ENCODE measurements around the gene ATOX1.
"Not testable (repeated sequence)": the region's sequence is repeated elsewhere in the genome, so short reads cannot be mapped to it uniquely, and the experiment has no call there.

The ATOX1 gene

GRCh38 chr5:151729597-151729996 lies 28.8 kb downstream of the ATOX1 start:
- DNase-seq, result not testable (repeated sequence)

- no peak for DNase-seq
These were observed 34.1 kb downstream of the ATOX1 start for GRCh38 chr5:151724360-151724759.

GRCh38 chr5:151722546-151722945 lies 35.9 kb downstream of the ATOX1 start:
- no peak for DNase-seq

- no peak for DNase-seq
These were observed 36.5 kb downstream of the ATOX1 start for GRCh38 chr5:151721812-151722391.

- DNase-seq, result no peak
These were observed 37.3 kb downstream of the ATOX1 start for GRCh38 chr5:151721087-151721646.

GRCh38 chr5:151720215-151720614 lies 38.2 kb downstream of the ATOX1 start:
- no peak for DNase-seq

GRCh38 chr5:151719228-151720000 lies 39.0 kb downstream of the ATOX1 start:
- no peak for DNase-seq

- no peak for DNase-seq
These were observed 39.8 kb downstream of the ATOX1 start for GRCh38 chr5:151718646-151719045.

GRCh38 chr5:151718153-151718552 lies 40.3 kb downstream of the ATOX1 start:
- no peak for DNase-seq

- no peak for DNase-seq
These were observed 41.0 kb downstream of the ATOX1 start for GRCh38 chr5:151717416-151717815.

GRCh38 chr5:151709109-151709735 lies 49.2 kb downstream of the ATOX1 start:
- DNase-seq, result no peak

- DNase-seq, result no peak
These were observed 50.3 kb downstream of the ATOX1 start for GRCh38 chr5:151708126-151708525.

- peak; percentile 67 for DNase-seq
These were observed 50.9 kb downstream of the ATOX1 start for GRCh38 chr5:151707567-151707966.

GRCh38 chr5:151706906-151707305 lies 51.5 kb downstream of the ATOX1 start:
- no peak for DNase-seq

GRCh38 chr5:151703780-151704179 lies 54.7 kb downstream of the ATOX1 start:
- DNase-seq, result no peak

GRCh38 chr5:151703227-151703626 lies 55.2 kb downstream of the ATOX1 start:
- DNase-seq, result peak; percentile 44

GRCh38 chr5:151700820-151701219 lies 57.6 kb downstream of the ATOX1 start:
- DNase-seq, result no peak

GRCh38 chr5:151700296-151700695 lies 58.1 kb downstream of the ATOX1 start:
- no peak for DNase-seq

GRCh38 chr5:151699071-151699901 lies 59.1 kb downstream of the ATOX1 start:
- DNase-seq, result no peak

- not testable (repeated sequence) for DNase-seq
These were observed 60.4 kb downstream of the ATOX1 start for GRCh38 chr5:151698081-151698480.

- no peak for DNase-seq
These were observed 61.0 kb downstream of the ATOX1 start for GRCh38 chr5:151697452-151697851.

- DNase-seq, result no peak
These were observed 61.9 kb downstream of the ATOX1 start for GRCh38 chr5:151696470-151697061.

GRCh38 chr5:151695464-151695863 lies 63.0 kb downstream of the ATOX1 start:
- no peak for DNase-seq
